Astrocyte (in vitro differentiated cells and primary cell): Measurements from ENCODE around the gene ITSN1. TPM values are rescaled to one million over a fixed set of nuclear protein-coding genes. Genes with fewer than 3 reads are reported as not detected.

Source experiments
- DNase-seq: peaks from one replicate; pipeline ENCODE4 v3.0.0-alpha.2; 2010; ENCODE audit warnings: low read depth
- FAIRE-seq: peaks from 2 replicates; lab custom pipeline; 2011; peaks lifted over from hg19 to GRCh38; lab: Jason Lieb, UNC
- H2AFZ ChIP-seq: 2 replicates; pipeline ENCODE4 v1.6.0; 2012; ENCODE audit warnings: low read depth, low read length, inconsistent platforms
- H3K27ac ChIP-seq: 2 replicates; pipeline ENCODE4 v1.5.1; 2011; ENCODE audit warnings: low read depth, low read length, inconsistent platforms
- H3K27me3 ChIP-seq: 2 replicates; pipeline ENCODE4 v1.6.0; 2011; ENCODE audit warnings: low read length, inconsistent platforms; ENCODE audit not compliant: insufficient read depth
- H3K36me3 ChIP-seq: 2 replicates; pipeline ENCODE4 v1.5.1; 2011; ENCODE audit warnings: low read length, inconsistent platforms; ENCODE audit not compliant: insufficient read depth
- H3K4me1 ChIP-seq: 2 replicates; pipeline ENCODE4 v1.5.1; 2011; ENCODE audit warnings: low read length, inconsistent platforms; ENCODE audit not compliant: insufficient read depth
- H3K4me2 ChIP-seq: 2 replicates; pipeline ENCODE4 v1.6.0; 2012; ENCODE audit warnings: low read length, inconsistent platforms
- H3K4me3 ChIP-seq: 2 replicates; pipeline ENCODE4 v1.5.1; 2011; ENCODE audit warnings: low read depth, mild to moderate bottlenecking, low read length, inconsistent platforms; ENCODE audit not compliant: insufficient read depth
- H3K79me2 ChIP-seq: 2 replicates; pipeline ENCODE4 v1.6.0; 2012; ENCODE audit warnings: mild to moderate bottlenecking, low read length, inconsistent platforms; ENCODE audit not compliant: insufficient read depth
- H3K9ac ChIP-seq: 2 replicates; pipeline ENCODE4 v1.6.0; 2012; ENCODE audit warnings: mild to moderate bottlenecking, low read length, inconsistent platforms
- H3K9me3 ChIP-seq: 2 replicates; pipeline ENCODE4 v1.5.1; 2012; ENCODE audit warnings: low read depth, mild to moderate bottlenecking, low read length, inconsistent platforms; ENCODE audit not compliant: insufficient read depth
- H4K20me1 ChIP-seq: 2 replicates; pipeline ENCODE4 v1.6.0; 2012; ENCODE audit warnings: low read length, inconsistent platforms; ENCODE audit not compliant: insufficient read depth
- H3K27ac Mint-ChIP-seq: one replicate; pipeline ENCODE4 v1.8.0; 2021; ENCODE audit warnings: mild to moderate bottlenecking, mixed read lengths; ENCODE audit not compliant: unreplicated experiment
- H3K27me3 Mint-ChIP-seq: one replicate; pipeline ENCODE4 v1.8.0; 2021; ENCODE audit warnings: low read depth, mixed read lengths; ENCODE audit not compliant: unreplicated experiment
- H3K36me3 Mint-ChIP-seq: one replicate; pipeline ENCODE4 v1.8.0; 2021; ENCODE audit warnings: low read depth, mixed read lengths; ENCODE audit not compliant: unreplicated experiment
- H3K4me1 Mint-ChIP-seq: one replicate; pipeline ENCODE4 v1.8.0; 2021; ENCODE audit warnings: low read depth, mixed read lengths; ENCODE audit not compliant: unreplicated experiment
- H3K4me3 Mint-ChIP-seq: one replicate; pipeline ENCODE4 v1.8.0; 2021; ENCODE audit warnings: mild to moderate bottlenecking, moderate library complexity, mixed read lengths; ENCODE audit not compliant: unreplicated experiment
- H3K9me3 Mint-ChIP-seq: one replicate; pipeline ENCODE4 v1.8.0; 2021; ENCODE audit warnings: mild to moderate bottlenecking, mixed read lengths; ENCODE audit not compliant: unreplicated experiment
- EZH2 ChIP-seq: IDR thresholded peaks from 2 replicates; pipeline ENCODE4 v1.6.1; 2012; ENCODE audit warnings: mild to moderate bottlenecking, low read length, inconsistent platforms; ENCODE audit not compliant: insufficient read depth
- total RNA-seq: library from RNA; stranded (reverse); gene quantifications from 2 replicates; pipeline ENCODE4 v1.2.1, GENCODE V29; 2021
- TF ChIP-seq, protein P1 (sequence below): IDR thresholded peaks from 2 replicates; pipeline ENCODE4 v1.5.1; 2011; ENCODE audit warnings: low read depth, mild to moderate bottlenecking, inconsistent platforms, low read length, moderate library complexity; ENCODE audit not compliant: insufficient read depth

The ITSN1 gene
- total RNA-seq, 1 donor from 2014 or later = 77.3 TPM

DNA sequence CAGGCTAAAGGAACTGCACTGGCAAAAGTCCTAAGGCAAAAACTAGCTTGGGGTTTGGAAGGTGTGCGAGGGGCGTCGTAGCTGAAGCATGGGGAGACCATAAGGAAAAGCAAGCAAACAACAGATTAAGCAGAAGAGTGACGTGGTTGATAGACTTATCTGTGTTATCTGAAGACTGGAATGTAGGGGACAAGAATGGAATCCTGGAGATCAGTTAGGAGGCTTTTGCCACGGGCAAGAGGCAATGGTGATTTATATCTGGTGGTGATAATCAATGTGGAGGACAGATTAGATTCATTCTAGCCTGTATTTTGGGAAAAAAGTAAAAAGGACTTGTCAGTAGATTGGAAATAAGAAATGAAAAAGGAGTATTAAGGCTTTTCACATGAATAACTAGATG is 97.4 kb downstream of the ITSN1 start:
- peaks cover 4% of the 10 kb centered on the region for H3K4me1 ChIP-seq
- Mint-ChIP-seq H3K4me3 (no peak overlapping the region), H3K4me1 (peaks cover 4% of the 10 kb centered on the region), H3K9me3 (no peaks in the 10 kb centered on the region), H3K27ac (no peak overlapping the region), H3K36me3 (peaks cover 6% of the 10 kb centered on the region), H3K27me3 (no peaks in the 10 kb centered on the region)
- DNase-seq (no peak), FAIRE-seq (no peak)
- no peak overlapping the region for H3K27ac ChIP-seq
- no peaks in the 10 kb centered on the region for H3K9me3 ChIP-seq
- peaks cover 7% of the 10 kb centered on the region for H3K36me3 ChIP-seq
- peaks cover 5% of the 10 kb centered on the region for H3K79me2 ChIP-seq
- no peak overlapping the region for H2AFZ ChIP-seq
- no peak overlapping the region for H3K9ac ChIP-seq
- H3K27me3 ChIP-seq = no peaks in the 10 kb centered on the region
- no peaks in the 10 kb centered on the region for H4K20me1 ChIP-seq
- no peak overlapping the region for H3K4me2 ChIP-seq
- H3K4me3 ChIP-seq = no peak overlapping the region
- TF ChIP-seq, protein P1, sequence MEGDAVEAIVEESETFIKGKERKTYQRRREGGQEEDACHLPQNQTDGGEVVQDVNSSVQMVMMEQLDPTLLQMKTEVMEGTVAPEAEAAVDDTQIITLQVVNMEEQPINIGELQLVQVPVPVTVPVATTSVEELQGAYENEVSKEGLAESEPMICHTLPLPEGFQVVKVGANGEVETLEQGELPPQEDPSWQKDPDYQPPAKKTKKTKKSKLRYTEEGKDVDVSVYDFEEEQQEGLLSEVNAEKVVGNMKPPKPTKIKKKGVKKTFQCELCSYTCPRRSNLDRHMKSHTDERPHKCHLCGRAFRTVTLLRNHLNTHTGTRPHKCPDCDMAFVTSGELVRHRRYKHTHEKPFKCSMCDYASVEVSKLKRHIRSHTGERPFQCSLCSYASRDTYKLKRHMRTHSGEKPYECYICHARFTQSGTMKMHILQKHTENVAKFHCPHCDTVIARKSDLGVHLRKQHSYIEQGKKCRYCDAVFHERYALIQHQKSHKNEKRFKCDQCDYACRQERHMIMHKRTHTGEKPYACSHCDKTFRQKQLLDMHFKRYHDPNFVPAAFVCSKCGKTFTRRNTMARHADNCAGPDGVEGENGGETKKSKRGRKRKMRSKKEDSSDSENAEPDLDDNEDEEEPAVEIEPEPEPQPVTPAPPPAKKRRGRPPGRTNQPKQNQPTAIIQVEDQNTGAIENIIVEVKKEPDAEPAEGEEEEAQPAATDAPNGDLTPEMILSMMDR = no peak
- TF ChIP-seq EZH2 = no peak

DNA sequence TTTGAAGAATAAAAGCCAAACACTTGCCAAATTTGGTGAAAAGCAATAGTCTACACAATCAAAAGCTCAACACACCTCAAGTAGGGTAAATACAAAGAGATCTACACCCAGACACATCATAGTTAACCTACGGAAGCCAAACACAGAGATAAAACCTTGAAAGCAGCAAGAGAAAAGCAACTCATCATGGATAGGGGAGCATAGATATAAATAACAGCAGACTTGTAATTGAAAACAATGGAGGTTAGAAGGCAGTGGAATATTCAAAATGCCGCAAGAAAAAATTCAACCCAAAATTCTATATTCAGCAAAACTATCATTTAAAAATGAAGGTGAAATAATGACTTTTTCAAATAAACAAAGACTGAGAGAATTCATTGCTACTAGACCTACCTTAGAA is 105.1 kb downstream of the ITSN1 start:
- Histone ChIP-seq H3K9me3 (no peaks in the 10 kb centered on the region), H3K79me2 (no peaks in the 10 kb centered on the region), H4K20me1 (no peaks in the 10 kb centered on the region), H3K27me3 (no peaks in the 10 kb centered on the region), H3K4me1 (peaks cover 4% of the 10 kb centered on the region), H2AFZ (no peak overlapping the region), H3K36me3 (peaks cover 3% of the 10 kb centered on the region), H3K27ac (no peak overlapping the region), H3K9ac (no peak overlapping the region), H3K4me2 (no peak overlapping the region), H3K4me3 (no peak overlapping the region)
- TF ChIP-seq EZH2 = no peak
- TF ChIP-seq, protein P1 = no peak
- peaks cover 7% of the 10 kb centered on the region for H3K4me1 Mint-ChIP-seq
- H3K9me3 Mint-ChIP-seq = no peaks in the 10 kb centered on the region
- DNase-seq = no peak
- peak; percentile 5 for FAIRE-seq
- H3K36me3 Mint-ChIP-seq = peaks cover 21% of the 10 kb centered on the region
- H3K4me3 Mint-ChIP-seq = no peak overlapping the region
- H3K27me3 Mint-ChIP-seq = no peaks in the 10 kb centered on the region
- H3K27ac Mint-ChIP-seq = no peak overlapping the region

DNA sequence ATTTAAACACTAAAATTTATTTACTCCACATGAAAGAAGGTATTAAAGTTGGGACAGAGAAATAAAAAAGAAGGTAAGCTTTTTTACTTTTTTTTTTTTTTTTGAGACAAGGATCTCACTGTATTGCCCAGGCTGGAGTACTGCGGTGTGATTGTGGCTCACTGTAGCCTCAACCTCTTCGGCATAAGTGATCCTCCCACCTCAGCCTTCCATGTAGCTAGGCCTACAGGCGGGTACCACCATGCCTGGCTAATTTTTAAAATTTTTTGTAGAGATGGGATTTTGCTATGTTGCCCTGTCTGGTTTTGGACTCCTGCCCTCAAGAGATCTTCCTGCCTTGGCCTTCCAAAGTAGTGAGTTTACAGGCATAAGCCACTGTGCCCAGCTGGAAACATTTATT is 106.6 kb downstream of the ITSN1 start:
- H3K79me2 ChIP-seq = no peaks in the 10 kb centered on the region
- H2AFZ ChIP-seq = no peak overlapping the region
- no peak overlapping the region for H3K4me2 ChIP-seq
- H3K27me3 ChIP-seq = no peaks in the 10 kb centered on the region
- DNase-seq (no peak), FAIRE-seq (no peak)
- Mint-ChIP-seq H3K27me3 (no peaks in the 10 kb centered on the region), H3K4me3 (no peak overlapping the region), H3K4me1 (peaks cover 7% of the 10 kb centered on the region), H3K36me3 (peaks cover 28% of the 10 kb centered on the region), H3K27ac (no peak overlapping the region), H3K9me3 (no peaks in the 10 kb centered on the region)
- no peaks in the 10 kb centered on the region for H3K9me3 ChIP-seq
- peaks cover 4% of the 10 kb centered on the region for H3K4me1 ChIP-seq
- no peak overlapping the region for H3K27ac ChIP-seq
- peaks cover 7% of the 10 kb centered on the region for H3K36me3 ChIP-seq
- no peak overlapping the region for H3K9ac ChIP-seq
- H3K4me3 ChIP-seq = no peak overlapping the region
- TF ChIP-seq, protein P1 = no peak
- no peaks in the 10 kb centered on the region for H4K20me1 ChIP-seq
